ENCODE results near the gene LTB4R. TPM values are rescaled to one million over a fixed set of nuclear protein-coding genes. Genes with fewer than 3 reads are reported as not detected.

LTB4R gene
- total and polyA plus RNA-seq, 4 experiments from 2014 or later: 9.6 to 20.0 (median 15.1) TPM

DNA sequence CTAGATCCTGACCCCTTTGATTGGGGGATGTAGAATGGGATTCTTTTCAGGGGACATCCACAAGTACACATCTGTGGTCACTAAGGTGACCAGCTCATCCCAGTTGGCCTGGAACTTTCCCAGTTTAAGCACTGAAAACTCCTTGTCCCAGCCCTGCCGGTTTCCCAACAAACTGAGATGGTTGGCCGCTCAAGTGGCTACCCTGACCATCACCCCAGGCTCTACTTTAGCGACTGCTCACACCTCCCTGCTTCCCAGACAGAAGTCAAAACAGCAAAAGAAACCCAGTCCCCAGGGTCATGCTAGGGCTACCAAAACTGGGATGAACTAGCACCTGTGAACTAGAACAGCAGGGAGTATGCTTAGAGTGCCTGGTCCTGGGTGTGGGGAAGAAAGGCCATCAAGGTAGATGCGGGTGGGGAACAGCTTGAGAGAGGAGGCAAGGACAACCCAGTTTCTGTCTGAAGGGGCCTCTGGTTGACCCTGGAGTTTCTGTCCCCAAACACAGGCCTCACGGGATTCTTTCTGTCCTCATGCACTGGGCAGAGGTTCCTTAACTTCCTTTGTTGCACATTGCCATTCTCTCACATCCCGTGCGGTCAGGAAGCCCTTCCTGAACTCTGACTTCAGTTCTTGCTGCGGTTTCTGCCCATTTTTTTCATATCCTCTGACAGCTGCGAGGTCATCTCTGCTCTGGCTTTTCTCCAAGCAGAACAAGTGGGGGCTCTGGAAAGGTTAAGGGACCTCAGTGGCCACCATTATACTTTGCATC, 1.6 kb downstream of the LTB4R start:
- CTCF ChIA-PET (ENCODE audit: partially characterized antibody): interaction anchor here (0.9 to 18.5 kb wide), 8 partner anchors 14 to 129 kb away, joined by 3 to 556 read pairs (median 15); partner anchors contain the start of genes ADCY4, DHRS1, NOP9 and RABGGTA
- peak overlapping the region; percentile 90 to 97 (median 94) for H3K27ac Mint-ChIP-seq
- POLR2A ChIA-PET (ENCODE audit: partially characterized antibody): interaction anchor here (0.6 to 8.5 kb wide), 19 partner anchors 8 to 198 kb away, joined by 3 to 108 read pairs (median 5); partner anchors contain the start of genes CBLN3, DCAF11, DHRS1 and IRF9
- Histone ChIP-seq H3K27ac (ENCODE audit: low read depth, low read length) (peak overlapping the region; percentile 72), H3K9me3 (ENCODE audit: control insufficient read depth in 1 of 2, low read length in 2 of 2) (no peaks in the 10 kb centered on the region), H3K4me1 (ENCODE audit: insufficient read depth, low read length) (peaks cover 68% of the 10 kb centered on the region), H3K27me3 (ENCODE audit: insufficient read depth, low read length) (no peaks in the 10 kb centered on the region), H3K36me3 (ENCODE audit: insufficient read depth, low read length) (no peaks in the 10 kb centered on the region), H3K4me3 (ENCODE audit: low read length in 2 of 2) (peak overlapping the region; percentile 20 to 58)
- intact Hi-C loops (cut with micrococcal nuclease): loop anchor here (5.0 kb wide), 1 partner anchor 119 kb away; no protein-coding TSS in a partner anchor
- H3K4me3 Mint-ChIP-seq: peak overlapping the region; percentile 45 to 94 (median 88)
- DNase-seq: peak; percentile 53 to 73 (median 56)
- peaks cover 0 to 1% (median 0%) of the 10 kb centered on the region in 8 donors for H3K9me3 Mint-ChIP-seq
- peaks cover 60 to 82% (median 69%) of the 10 kb centered on the region in 4 donors for H3K4me1 Mint-ChIP-seq
- no peaks in the 10 kb centered on the region for H3K27me3 Mint-ChIP-seq
- H3K36me3 Mint-ChIP-seq: peaks cover 3 to 9% of the 10 kb centered on the region in 2 donors

DNA sequence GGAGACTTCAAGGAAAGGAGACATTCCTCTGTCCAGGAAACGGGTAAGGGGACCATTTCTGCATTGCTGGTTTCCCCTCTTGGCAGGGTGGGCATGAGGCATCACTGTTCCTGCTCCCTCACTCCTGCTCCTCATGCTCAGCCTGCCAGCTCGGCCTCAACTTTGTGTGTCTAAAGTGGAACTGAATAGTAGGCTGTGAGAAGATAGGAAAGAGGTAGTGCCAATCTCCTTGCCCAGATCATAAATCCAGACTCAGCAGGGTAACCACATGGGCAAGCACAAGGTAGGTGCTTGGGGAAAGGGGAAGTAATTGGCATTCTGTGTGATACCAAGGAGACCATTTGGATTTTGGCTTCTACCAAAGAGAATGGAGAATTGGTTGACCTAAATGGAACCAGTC, 2.6 kb downstream of the LTB4R start:
- POLR2A ChIA-PET (ENCODE audit: partially characterized antibody): interaction anchor here (0.8 to 8.5 kb wide), 11 partner anchors 11 to 152 kb away, joined by 3 to 108 read pairs (median 8); partner anchors contain the start of genes CBLN3, DHRS1, IRF9 and KHNYN
- intact Hi-C loops (cut with micrococcal nuclease): loop anchor here (5.0 kb wide), 1 partner anchor 118 kb away; no protein-coding TSS in a partner anchor
- Histone ChIP-seq H3K4me1 (ENCODE audit: insufficient read depth, low read length) (peaks cover 59% of the 10 kb centered on the region), H3K4me3 (ENCODE audit: low read length in 2 of 2) (peak overlapping the region in 1 of 2 donors; percentile 38), H3K9me3 (ENCODE audit: control insufficient read depth in 1 of 2, low read length in 2 of 2) (no peaks in the 10 kb centered on the region), H3K27ac (ENCODE audit: low read depth, low read length) (peak overlapping the region; percentile 72), H3K36me3 (ENCODE audit: insufficient read depth, low read length) (no peaks in the 10 kb centered on the region), H3K27me3 (ENCODE audit: insufficient read depth, low read length) (no peaks in the 10 kb centered on the region)
- DNase-seq: no peak
- Mint-ChIP-seq H3K9me3 (peaks cover 0 to 1% (median 0%) of the 10 kb centered on the region in 8 donors), H3K27me3 (no peaks in the 10 kb centered on the region), H3K4me1 (peaks cover 54 to 73% (median 62%) of the 10 kb centered on the region in 4 donors), H3K36me3 (peaks cover 0 to 5% of the 10 kb centered on the region in 2 donors), H3K27ac (peak overlapping the region; percentile 85 to 97 (median 90)), H3K4me3 (peak overlapping the region in 7 of 8 donors; percentile 71 to 94 (median 87))
- CTCF ChIA-PET (ENCODE audit: partially characterized antibody): interaction anchor here (0.9 to 18.5 kb wide), 6 partner anchors 15 to 128 kb away, joined by 3 to 556 read pairs (median 79); partner anchors contain the start of genes ADCY4, DHRS1, NOP9 and RIPK3

DNA sequence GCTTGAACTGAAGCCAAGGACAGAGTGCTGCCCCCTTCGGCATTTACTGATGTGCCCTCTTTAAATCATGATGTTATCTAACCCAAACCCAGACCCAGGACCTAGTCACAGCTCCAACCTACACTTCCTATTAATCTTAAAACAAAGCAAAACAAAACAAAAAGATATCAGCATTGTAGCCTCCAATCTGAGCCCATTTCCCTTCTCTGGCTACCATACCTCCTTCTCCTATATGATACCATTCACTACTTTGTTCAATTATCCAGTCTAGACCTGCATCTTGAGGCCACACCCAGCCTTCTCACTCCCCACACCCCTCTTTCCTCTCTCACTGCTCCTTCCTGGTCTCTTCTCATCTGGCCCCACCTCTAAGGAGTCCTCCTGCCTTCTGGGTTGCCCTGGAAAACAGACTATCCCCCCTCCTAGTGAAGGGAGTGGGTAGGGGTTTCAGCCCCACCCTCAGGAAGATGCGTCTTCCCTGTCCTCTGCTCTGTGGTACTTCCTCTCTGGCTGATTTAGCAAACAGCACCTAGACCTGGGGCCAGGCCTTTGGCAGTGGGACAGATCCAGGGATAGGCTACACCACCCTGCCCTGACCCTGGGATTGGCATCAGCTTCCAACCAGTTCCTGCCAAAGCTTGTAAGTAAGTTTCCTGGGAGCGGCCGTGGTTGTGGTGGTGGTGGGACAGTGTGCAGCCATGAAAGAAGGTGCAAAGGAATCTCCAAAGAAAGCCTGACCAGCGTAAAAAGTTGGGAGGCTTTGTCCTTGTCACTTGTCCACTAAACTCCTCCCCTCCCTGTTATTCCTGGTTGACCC, 3.3 kb downstream of the LTB4R start:
- Histone ChIP-seq H3K4me1 (ENCODE audit: insufficient read depth, low read length) (peaks cover 52% of the 10 kb centered on the region), H3K27ac (ENCODE audit: low read depth, low read length) (peak overlapping the region; percentile 72), H3K4me3 (ENCODE audit: low read length in 2 of 2) (peak overlapping the region in 1 of 2 donors; percentile 2), H3K9me3 (ENCODE audit: control insufficient read depth in 1 of 2, low read length in 2 of 2) (no peaks in the 10 kb centered on the region), H3K27me3 (ENCODE audit: insufficient read depth, low read length) (no peaks in the 10 kb centered on the region), H3K36me3 (ENCODE audit: insufficient read depth, low read length) (no peaks in the 10 kb centered on the region)
- H3K9me3 Mint-ChIP-seq: peaks cover 0 to 1% (median 0%) of the 10 kb centered on the region in 8 donors
- peak overlapping the region; percentile 81 to 97 (median 90) for H3K27ac Mint-ChIP-seq
- POLR2A ChIA-PET (ENCODE audit: partially characterized antibody): interaction anchor here (0.8 to 8.5 kb wide), 9 partner anchors 10 to 153 kb away, joined by 3 to 108 read pairs (median 8); partner anchors contain the start of genes CBLN3, DHRS1, IRF9 and KHNYN
- intact Hi-C loops (cut with micrococcal nuclease): loop anchor here (5.0 kb wide), 1 partner anchor 118 kb away; no protein-coding TSS in a partner anchor
- CTCF ChIA-PET (ENCODE audit: partially characterized antibody): interaction anchor here (0.9 to 18.5 kb wide), 5 partner anchors 16 to 117 kb away, joined by 3 to 556 read pairs (median 152); partner anchors contain the start of genes ADCY4, DHRS1, NOP9 and RIPK3
- H3K4me3 Mint-ChIP-seq: peak overlapping the region; percentile 3 to 94 (median 78)
- H3K36me3 Mint-ChIP-seq: peaks cover 0 to 5% of the 10 kb centered on the region in 2 donors
- no peak for DNase-seq
- H3K27me3 Mint-ChIP-seq: no peaks in the 10 kb centered on the region
- peaks cover 48 to 71% (median 55%) of the 10 kb centered on the region in 4 donors for H3K4me1 Mint-ChIP-seq

DNA sequence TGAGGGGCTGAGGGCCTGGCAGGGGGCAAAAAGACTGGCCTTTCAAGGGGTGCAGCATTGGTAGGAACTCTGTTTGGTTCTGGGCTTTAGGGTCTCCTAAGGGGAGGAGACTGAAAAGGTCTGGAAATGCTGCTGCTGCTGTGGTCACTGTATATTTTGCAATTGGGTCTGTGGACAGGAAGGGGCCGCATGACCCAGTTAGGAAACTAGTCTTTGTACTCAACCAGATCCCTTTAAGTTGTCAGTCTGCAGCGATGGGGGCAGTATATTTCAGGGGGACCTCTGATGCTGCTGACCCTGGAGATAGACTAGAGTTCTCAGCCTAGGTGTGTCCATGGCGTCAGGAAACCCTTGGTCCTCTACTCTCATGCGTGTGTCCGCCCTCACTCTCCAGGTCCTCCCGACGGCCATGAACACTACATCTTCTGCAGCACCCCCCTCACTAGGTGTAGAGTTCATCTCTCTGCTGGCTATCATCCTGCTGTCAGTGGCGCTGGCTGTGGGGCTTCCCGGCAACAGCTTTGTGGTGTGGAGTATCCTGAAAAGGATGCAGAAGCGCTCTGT, 4.0 kb downstream of the LTB4R start:
- H3K27me3 Mint-ChIP-seq: no peaks in the 10 kb centered on the region
- peaks cover 0 to 1% (median 0%) of the 10 kb centered on the region in 8 donors for H3K9me3 Mint-ChIP-seq
- intact Hi-C loops (cut with micrococcal nuclease): no loop called here
- H3K4me1 ChIP-seq (ENCODE audit: insufficient read depth, low read length): peaks cover 44% of the 10 kb centered on the region
- DNase-seq: no peak
- H3K36me3 Mint-ChIP-seq: peaks cover 0 to 5% of the 10 kb centered on the region in 2 donors
- CTCF ChIA-PET (ENCODE audit: partially characterized antibody): interaction anchor here (10.4 kb wide), 1 partner anchor 19 kb away, joined by 232 read pairs; the partner anchor contains the start of genes ADCY4 and RIPK3
- H3K27ac ChIP-seq (ENCODE audit: low read depth, low read length): no peak overlapping the region
- peak overlapping the region in 6 of 7 donors; percentile 29 to 95 (median 69) for H3K27ac Mint-ChIP-seq
- H3K4me3 Mint-ChIP-seq: peak overlapping the region in 7 of 8 donors; percentile 6 to 87 (median 52)
- H3K27me3 ChIP-seq (ENCODE audit: insufficient read depth, low read length): no peaks in the 10 kb centered on the region
- POLR2A ChIA-PET (ENCODE audit: partially characterized antibody): interaction anchor here (1.1 kb wide), 1 partner anchor 73 kb away, joined by 3 read pairs; the partner anchor contains the start of gene TINF2
- H3K4me3 ChIP-seq (ENCODE audit: low read length in 2 of 2): peak overlapping the region in 1 of 2 donors; percentile 2
- peaks cover 40 to 63% (median 49%) of the 10 kb centered on the region in 4 donors for H3K4me1 Mint-ChIP-seq
- H3K9me3 ChIP-seq (ENCODE audit: control insufficient read depth in 1 of 2, low read length in 2 of 2): no peaks in the 10 kb centered on the region
- H3K36me3 ChIP-seq (ENCODE audit: insufficient read depth, low read length): no peaks in the 10 kb centered on the region

DNA sequence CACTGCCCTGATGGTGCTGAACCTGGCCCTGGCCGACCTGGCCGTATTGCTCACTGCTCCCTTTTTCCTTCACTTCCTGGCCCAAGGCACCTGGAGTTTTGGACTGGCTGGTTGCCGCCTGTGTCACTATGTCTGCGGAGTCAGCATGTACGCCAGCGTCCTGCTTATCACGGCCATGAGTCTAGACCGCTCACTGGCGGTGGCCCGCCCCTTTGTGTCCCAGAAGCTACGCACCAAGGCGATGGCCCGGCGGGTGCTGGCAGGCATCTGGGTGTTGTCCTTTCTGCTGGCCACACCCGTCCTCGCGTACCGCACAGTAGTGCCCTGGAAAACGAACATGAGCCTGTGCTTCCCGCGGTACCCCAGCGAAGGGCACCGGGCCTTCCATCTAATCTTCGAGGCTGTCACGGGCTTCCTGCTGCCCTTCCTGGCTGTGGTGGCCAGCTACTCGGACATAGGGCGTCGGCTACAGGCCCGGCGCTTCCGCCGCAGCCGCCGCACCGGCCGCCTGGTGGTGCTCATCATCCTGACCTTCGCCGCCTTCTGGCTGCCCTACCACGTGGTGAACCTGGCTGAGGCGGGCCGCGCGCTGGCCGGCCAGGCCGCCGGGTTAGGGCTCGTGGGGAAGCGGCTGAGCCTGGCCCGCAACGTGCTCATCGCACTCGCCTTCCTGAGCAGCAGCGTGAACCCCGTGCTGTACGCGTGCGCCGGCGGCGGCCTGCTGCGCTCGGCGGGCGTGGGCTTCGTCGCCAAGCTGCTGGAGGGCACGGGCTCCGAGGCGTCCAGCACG, 4.7 kb downstream of the LTB4R start:
- Mint-ChIP-seq H3K36me3 (peaks cover 0 to 5% of the 10 kb centered on the region in 2 donors), H3K27me3 (no peaks in the 10 kb centered on the region), H3K4me1 (peaks cover 38 to 60% (median 47%) of the 10 kb centered on the region in 4 donors), H3K27ac (peak overlapping the region in 4 of 7 donors; percentile 68 to 90 (median 78)), H3K4me3 (peak overlapping the region in 5 of 8 donors; percentile 15 to 59 (median 52)), H3K9me3 (peaks cover 0 to 1% (median 0%) of the 10 kb centered on the region in 8 donors)
- no peak for DNase-seq
- intact Hi-C loops (cut with micrococcal nuclease): no loop called here
- H3K4me3 ChIP-seq (ENCODE audit: low read length in 2 of 2): no peak overlapping the region
- H3K27ac ChIP-seq (ENCODE audit: low read depth, low read length): no peak overlapping the region
- ChIA-PET POLR2A (ENCODE audit: partially characterized antibody) (interaction anchor here (1.0 to 1.1 kb wide), 2 partner anchors 74 to 100 kb away, joined by 3 read pairs; partner anchors contain the start of genes MDP1 and TINF2), CTCF (ENCODE audit: partially characterized antibody) (interaction anchor here (3.7 kb wide), 1 partner anchor 8 kb away, joined by 29 read pairs; the partner anchor contains the start of genes CIDEB and LTB4R2)
- H3K36me3 ChIP-seq (ENCODE audit: insufficient read depth, low read length): no peaks in the 10 kb centered on the region
- no peaks in the 10 kb centered on the region for H3K27me3 ChIP-seq (ENCODE audit: insufficient read depth, low read length)
- no peaks in the 10 kb centered on the region for H3K9me3 ChIP-seq (ENCODE audit: control insufficient read depth in 1 of 2, low read length in 2 of 2)
- peaks cover 42% of the 10 kb centered on the region for H3K4me1 ChIP-seq (ENCODE audit: insufficient read depth, low read length)

Data from CD4-positive, alpha-beta memory T cell (primary cell).